Measurements from ENCODE around the gene SLC66A3.

The SLC66A3 gene

DNA sequence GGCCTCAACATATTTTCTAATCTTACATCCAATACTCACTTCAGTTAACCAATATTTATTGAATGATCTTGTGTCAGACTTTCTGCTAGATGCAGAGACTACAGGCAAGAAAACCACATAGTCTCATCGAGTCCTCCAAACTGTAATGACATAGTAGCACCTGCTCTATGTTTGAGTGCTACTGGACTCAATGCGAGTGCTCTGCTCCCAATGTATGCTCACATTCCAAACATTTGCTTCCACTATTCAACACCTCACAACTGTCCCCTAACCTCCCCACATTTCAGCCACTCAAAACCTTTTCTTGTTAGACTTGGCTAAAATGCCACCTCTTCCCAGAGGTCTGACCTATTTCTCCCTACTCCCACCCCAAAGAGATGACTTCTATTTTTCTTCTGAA is 65.2 kb downstream of the SLC66A3 start:
- DNase-seq = no peak

GRCh38 chr2:11222845-11223244 is 67.6 kb downstream of the SLC66A3 start:
- DNase-seq = no peak

- peak; percentile 54 for DNase-seq
Observed at GRCh38 chr2:11224887-11225286, 69.6 kb downstream of the SLC66A3 start.

GRCh38 chr2:11227595-11227994 is 72.3 kb downstream of the SLC66A3 start:
- no peak for DNase-seq
